OCI-LY1 (cell line): ENCODE measurements around the gene LDLRAD3.

ENCODE experiments used
- EZH2 ChIP-seq: fragments of 200-600 bp; sonication (generic), shearing (Covaris generic); IDR thresholded peaks from 2 replicates; pipeline ENCODE4 v1.8.0; 2017; ENCODE audit warnings: borderline replicate concordance, mixed run types, mild to moderate bottlenecking, antibody characterized with exemption, low read length, moderate library complexity, mixed read lengths
- TF ChIP-seq, protein P1 (sequence below): fragments of 200-600 bp; sonication (generic), shearing (Covaris generic); IDR thresholded peaks from 2 replicates; pipeline ENCODE4 v1.5.1; 2017; ENCODE audit warnings: mild to moderate bottlenecking, antibody characterized with exemption, low read length, moderate library complexity, mixed read lengths

DNA sequence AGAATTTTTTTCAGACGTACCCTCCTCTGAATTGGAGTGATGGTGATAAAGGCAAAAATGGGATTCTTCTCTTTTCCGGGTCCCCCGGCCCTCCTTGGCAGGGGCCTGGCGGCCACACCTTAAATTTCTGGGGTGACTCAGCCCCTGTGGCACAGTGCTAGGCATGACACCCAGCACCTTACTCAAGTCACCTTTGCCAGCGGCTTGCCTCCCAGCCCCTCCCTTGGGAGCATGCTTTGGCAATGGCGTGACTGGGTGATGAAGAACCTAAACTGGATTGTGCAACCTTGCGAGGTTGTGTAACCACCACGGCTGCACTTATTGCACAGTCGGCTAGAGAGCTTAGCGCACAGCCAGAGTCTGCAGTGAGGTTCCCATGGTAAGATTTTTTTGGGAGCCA is 16.2 kb upstream of the LDLRAD3 start:
- TF ChIP-seq, protein P1, sequence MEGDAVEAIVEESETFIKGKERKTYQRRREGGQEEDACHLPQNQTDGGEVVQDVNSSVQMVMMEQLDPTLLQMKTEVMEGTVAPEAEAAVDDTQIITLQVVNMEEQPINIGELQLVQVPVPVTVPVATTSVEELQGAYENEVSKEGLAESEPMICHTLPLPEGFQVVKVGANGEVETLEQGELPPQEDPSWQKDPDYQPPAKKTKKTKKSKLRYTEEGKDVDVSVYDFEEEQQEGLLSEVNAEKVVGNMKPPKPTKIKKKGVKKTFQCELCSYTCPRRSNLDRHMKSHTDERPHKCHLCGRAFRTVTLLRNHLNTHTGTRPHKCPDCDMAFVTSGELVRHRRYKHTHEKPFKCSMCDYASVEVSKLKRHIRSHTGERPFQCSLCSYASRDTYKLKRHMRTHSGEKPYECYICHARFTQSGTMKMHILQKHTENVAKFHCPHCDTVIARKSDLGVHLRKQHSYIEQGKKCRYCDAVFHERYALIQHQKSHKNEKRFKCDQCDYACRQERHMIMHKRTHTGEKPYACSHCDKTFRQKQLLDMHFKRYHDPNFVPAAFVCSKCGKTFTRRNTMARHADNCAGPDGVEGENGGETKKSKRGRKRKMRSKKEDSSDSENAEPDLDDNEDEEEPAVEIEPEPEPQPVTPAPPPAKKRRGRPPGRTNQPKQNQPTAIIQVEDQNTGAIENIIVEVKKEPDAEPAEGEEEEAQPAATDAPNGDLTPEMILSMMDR, result no peak
- no peak for TF ChIP-seq EZH2
